HG03442 (cell line): ENCODE measurements around the gene METTL5.
A peak's percentile ranks its signal among the peaks of the same experiment; 100 is the strongest.

ENCODE experiments used
- ATAC-seq: cut with Tn5 transposase; IDR thresholded peaks from one replicate; pipeline ENCODE4 v1.9.1; 2021; ENCODE audit warnings: mild to moderate bottlenecking, moderate library complexity; ENCODE audit not compliant: unreplicated experiment

METTL5 gene

GRCh38 chr2:169782513-169782912 is 42.2 kb downstream of the METTL5 start:
- ATAC-seq = no peak

- no peak for ATAC-seq
Measured at GRCh38 chr2:169781249-169782013, 43.3 kb downstream of the METTL5 start.

- ATAC-seq = no peak
Measured at GRCh38 chr2:169778446-169778845, 46.3 kb downstream of the METTL5 start.

- no peak for ATAC-seq
Measured at GRCh38 chr2:169776252-169776761, 48.4 kb downstream of the METTL5 start.

- no peak for ATAC-seq
Measured at GRCh38 chr2:169775765-169776164, 48.9 kb downstream of the METTL5 start.

GRCh38 chr2:169775354-169775753 is 49.4 kb downstream of the METTL5 start:
- no peak for ATAC-seq

GRCh38 chr2:169772651-169773050 is 52.1 kb downstream of the METTL5 start:
- ATAC-seq = no peak

GRCh38 chr2:169771612-169772011 is 53.1 kb downstream of the METTL5 start:
- no peak for ATAC-seq

- no peak for ATAC-seq
Measured at GRCh38 chr2:169771021-169771420, 53.7 kb downstream of the METTL5 start.

GRCh38 chr2:169768262-169768995 is 56.3 kb downstream of the METTL5 start:
- ATAC-seq = no peak

- no peak for ATAC-seq
Measured at GRCh38 chr2:169767243-169767888, 57.3 kb downstream of the METTL5 start.

- no peak for ATAC-seq
Measured at GRCh38 chr2:169765523-169765922, 59.2 kb downstream of the METTL5 start.

- ATAC-seq = peak; percentile 78
Measured at GRCh38 chr2:169761970-169762292, 62.8 kb downstream of the METTL5 start.
